GM23248 (cell line): ENCODE data around the gene LFNG.

Source experiments
- EZH2 ChIP-seq: fragments of 200-600 bp; sonication (generic); IDR thresholded peaks from 2 replicates; pipeline ENCODE4 v1.6.1; 2018; ENCODE audit warnings: antibody characterized with exemption, mild to moderate bottlenecking; ENCODE audit not compliant: insufficient read depth, poor library complexity, severe bottlenecking
- EZH2phosphoT487 ChIP-seq: fragments of 200-600 bp; sonication (generic); IDR thresholded peaks from 2 replicates; pipeline ENCODE4 v1.6.1; 2018; ENCODE audit warnings: antibody characterized with exemption, moderate library complexity, mild to moderate bottlenecking, low read depth; ENCODE audit not compliant: insufficient read depth

GRCh38 chr7:2498708-2499107 is 20.9 kb upstream of the LFNG start:
- TF ChIP-seq EZH2 (no peak), EZH2phosphoT487 (no peak)
